Superior temporal gyrus (tissue), 1 donor: ENCODE results near the gene FOXO4.

Source experiments
- DNase-seq: peaks from one replicate; pipeline ENCODE4 v3.0.0-alpha.2; 2016; ENCODE audit errors: extremely low spot score

FOXO4 gene

DNA sequence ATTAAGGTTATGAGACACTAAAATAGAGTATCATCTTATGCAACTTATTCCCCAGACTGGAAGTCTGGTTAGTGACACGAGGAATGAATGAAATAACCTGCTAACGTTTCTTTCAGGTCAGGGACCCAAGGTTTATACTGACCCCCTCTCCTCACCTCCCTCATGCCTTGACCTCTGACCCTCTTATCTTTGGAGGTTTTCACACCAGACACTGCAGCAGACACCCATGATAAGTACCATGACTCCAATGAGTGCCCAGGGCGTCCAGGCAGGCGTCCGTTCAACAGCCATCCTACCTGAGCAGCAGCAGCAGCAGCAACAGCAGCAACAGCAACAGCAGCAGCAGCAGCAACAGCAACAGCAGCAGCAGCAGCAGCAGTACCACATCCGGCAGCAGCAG is 44.8 kb downstream of the FOXO4 start:
- no peak for DNase-seq

DNA sequence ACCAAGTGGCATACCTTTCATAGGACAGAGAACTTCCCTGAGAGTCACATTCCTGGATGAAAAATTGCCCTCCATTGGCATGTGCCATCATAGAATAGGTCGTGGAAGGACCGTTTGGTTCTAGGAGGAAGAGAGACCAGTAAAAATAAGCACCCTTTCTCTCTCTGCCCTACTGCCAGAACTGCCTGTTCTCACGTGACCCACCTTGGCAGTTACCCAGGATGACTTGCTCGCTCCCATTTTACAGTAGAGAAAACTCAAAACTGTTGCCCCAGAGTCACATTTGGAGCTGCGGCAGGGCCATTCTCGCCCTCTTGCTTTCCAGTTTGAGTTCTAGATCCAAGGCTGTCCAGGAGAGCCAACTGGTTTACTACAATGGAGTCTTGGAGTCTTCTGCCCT is 47.9 kb downstream of the FOXO4 start:
- peak; percentile 68 for DNase-seq

DNA sequence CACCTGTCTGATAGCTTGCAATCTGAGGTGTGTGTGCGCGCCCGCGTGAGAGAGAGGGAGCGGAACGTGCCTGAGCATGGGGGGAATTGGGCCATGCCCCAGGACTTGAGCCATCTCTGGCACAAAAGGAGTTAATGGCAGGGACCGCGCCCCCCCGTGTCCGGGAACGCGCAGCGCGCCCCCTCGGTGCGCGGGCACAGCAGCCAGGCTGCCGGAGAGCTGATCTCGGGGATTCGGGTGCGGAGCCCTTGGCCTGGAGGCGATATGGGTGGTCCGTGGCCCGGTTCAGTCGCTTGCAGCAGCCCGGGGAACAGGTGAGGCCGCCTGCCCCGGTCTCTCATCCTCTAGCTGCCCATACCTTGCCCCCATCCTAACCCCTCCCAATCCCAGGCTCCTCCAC is 49.0 kb downstream of the FOXO4 start, which contains the start of gene NLGN3:
Gene NLGN3, plus strand, starts transcription at position 191 of the 400 bp plus-strand sequence. CDS start 2,909 bp downstream, outside the sequence.
- no peak for DNase-seq

DNA sequence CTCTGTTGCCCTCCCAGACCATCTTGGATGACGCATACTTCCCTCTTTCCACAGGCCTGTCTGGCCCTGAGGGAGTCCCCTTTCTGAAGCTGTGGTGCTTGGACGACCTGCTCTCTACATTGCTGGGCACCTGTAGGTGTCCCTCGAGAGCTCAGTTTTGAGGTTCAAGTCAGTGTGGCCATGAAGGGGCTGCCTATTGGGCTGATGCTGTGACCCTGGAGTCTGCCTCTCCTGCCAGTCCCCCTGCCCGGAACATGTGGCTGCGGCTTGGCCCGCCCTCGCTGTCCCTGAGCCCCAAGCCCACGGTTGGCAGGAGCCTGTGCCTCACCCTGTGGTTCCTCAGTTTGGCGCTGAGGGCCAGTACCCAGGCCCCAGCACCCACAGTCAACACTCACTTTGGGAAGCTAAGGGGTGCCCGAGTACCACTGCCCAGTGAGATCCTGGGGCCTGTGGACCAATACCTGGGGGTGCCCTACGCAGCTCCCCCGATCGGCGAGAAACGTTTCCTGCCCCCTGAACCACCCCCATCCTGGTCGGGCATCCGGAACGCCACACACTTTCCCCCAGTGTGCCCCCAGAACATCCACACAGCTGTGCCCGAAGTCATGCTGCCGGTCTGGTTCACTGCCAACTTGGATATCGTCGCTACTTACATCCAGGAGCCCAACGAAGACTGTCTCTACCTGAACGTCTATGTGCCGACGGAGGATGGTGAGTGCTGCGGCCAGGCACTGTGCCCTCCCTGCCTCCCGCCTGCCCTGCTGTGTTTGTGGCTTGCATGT is 52.0 kb downstream of the FOXO4 start:
- no peak for DNase-seq

DNA sequence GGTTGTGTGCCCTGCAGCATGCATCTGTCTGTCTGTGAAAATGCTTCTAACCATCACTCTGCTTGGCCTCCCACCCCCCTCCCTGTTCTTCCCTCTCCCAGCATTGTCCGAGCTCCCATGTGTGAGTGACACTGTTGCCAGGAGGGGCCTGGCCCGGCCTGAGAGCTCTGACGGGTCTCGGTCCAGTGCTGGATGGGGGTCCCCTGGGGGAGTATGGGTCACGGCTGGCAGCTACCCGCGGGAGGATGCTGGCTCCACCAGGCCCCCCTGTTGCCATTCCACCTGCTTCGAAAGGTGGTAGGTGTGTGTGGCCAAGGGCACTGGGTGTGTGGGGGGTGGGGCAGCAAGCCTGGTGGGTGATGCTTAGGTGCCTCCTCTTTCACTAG is 52.6 kb downstream of the FOXO4 start:
- no peak for DNase-seq

DNA sequence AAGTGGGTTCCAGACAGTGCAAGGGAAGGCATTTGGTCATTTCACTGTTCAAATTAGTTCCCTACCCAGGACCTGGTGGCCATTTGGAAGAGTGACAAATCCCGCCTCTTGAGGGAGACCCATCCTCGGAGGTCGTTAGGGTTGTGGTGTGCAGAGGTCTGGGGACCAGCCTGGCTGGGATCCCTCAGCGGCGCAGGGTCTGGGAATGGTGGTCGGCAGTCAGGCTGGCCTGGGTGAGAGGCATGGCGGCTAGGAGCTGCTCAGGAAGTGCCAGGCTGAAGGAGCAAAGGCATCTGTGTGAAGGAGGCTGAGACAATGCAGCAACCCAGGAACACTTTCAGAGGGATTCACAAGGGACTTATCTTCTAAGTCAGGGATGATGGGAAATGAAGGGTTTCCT is 55.7 kb downstream of the FOXO4 start:
- no peak for DNase-seq
